Glomerular visceral epithelial cell (primary cell): ENCODE results near the gene PLEKHA7.
A peak's percentile ranks its signal among the peaks of the same experiment; 100 is the strongest.
"Not testable (repeated sequence)": the region's sequence is repeated elsewhere in the genome, so short reads cannot be mapped to it uniquely, and the experiment has no call there.

ENCODE experiments used
- DNase-seq: peaks from one replicate; pipeline ENCODE4 v3.0.0-alpha.2; 2016; ENCODE audit errors: extremely low spot score

The PLEKHA7 gene

DNA sequence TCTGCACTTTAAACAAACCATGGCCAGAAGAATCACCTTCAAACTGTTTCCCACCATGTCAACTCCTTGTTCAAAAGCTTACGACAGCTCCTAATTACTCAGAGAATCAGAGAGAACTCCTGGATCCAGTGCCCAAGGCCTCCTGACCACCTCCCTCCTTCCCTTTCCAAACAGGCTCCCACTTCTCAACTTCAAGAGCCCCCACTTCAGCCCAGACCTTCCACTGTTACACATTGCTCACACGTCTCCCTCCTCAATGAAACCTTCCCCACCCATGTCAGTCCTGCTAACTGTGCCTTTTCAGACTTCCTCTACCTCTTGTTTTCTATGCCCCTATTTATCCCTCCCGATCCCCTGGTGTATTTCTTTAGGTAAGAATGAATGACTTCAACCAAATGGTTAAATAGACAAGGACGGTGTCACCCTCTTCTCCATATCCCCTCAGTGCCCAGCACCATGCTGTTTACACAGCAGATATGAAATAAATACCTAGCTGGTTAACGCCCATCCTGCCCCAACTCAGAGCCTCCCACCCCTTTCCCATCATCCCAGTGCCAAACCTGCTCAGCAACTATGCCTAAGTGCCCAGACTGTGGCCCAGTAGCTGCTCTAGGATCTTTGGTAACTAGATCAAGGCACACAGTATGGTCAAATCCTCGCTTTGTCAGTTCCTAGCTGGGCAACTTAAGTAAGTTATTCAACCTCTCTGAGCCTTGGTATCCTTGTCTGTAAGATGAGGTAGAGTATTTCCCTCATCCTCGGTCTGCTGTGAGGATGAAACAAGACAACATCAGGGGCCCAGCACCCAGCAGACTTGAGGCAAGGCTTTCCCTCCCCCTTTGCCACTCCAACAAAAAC is 36.8 kb downstream of the PLEKHA7 start:
- no peak for DNase-seq

DNA sequence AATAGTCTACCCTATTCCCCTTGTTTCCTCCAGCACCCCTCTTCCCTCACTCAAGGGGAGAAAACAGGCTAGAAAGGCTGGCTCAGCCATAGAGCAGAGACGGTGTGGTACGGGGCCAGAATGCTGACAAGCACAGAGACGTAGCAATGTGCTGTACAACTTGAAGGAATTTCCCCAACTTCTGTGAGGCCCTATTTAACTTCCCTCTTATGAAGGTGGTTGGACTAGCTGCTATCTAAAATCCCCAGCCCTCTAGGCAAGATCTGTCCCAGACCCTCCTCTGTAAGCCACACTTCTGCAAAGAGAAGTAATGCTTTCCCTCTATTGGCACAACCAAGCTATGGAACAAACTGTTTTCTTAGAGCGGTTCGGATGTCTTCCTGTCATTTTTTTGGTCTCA is 37.8 kb downstream of the PLEKHA7 start:
- DNase-seq, result no peak

GRCh38 chr11:16975906-16976305 is 38.3 kb downstream of the PLEKHA7 start:
- no peak for DNase-seq

GRCh38 chr11:16973338-16973964 is 40.8 kb downstream of the PLEKHA7 start:
- DNase-seq, result no peak

- no peak for DNase-seq
Observed at GRCh38 chr11:16969010-16969999, 44.9 kb downstream of the PLEKHA7 start.

GRCh38 chr11:16968196-16968595 is 46.0 kb downstream of the PLEKHA7 start:
- no peak for DNase-seq

GRCh38 chr11:16966930-16967671 is 47.1 kb downstream of the PLEKHA7 start:
- peak; percentile 17 for DNase-seq

GRCh38 chr11:16964501-16964900 is 49.7 kb downstream of the PLEKHA7 start:
- DNase-seq, result no peak

DNA sequence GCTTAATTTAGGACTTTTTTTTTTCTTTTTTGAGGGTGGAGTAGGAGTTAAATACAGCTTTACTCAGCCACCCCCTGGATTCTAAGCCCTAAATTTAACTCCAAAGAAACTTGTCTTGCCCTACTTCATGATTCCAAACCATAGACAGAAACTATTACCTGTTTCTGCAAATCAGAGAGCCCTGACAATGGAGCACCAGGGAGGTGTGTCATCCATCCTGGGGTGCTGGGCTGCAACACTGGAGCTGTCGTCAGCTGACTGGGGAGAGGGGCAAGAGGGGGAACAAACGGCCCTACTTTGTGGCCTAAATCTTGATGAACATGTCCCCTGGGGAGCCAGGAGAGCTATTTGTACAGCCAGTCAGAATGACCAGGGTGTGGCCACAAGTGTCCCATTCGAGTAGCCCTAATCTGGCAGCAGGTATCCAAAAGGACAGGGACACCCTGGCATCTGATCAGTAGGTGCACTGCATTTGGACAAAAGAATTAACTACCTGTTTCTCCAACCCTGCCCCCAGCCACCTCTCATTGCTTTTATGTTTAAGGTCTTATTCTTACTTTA is 50.8 kb downstream of the PLEKHA7 start:
- no peak for DNase-seq

- DNase-seq, result not testable (repeated sequence)
Observed at GRCh38 chr11:16962589-16962988, 51.6 kb downstream of the PLEKHA7 start.

DNA sequence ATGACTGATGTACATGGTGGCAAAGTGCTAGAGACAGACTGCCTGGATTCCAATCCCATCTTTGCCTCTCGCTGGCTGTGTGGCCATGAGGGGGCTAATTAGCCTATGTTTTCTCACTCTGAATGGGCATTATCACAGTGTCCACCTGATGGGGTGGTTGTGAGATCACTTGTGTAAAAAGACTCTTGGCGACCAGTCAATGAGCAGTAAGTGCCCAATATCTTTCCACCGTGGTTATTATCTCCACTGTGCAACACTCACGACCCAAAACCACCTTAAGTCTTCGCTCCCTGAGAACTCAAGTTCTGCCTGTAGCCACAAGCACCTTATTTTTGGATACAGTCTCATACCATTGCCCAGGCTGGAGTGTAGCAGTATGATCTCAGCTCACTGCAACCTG is 52.1 kb downstream of the PLEKHA7 start:
- no peak for DNase-seq

- no peak for DNase-seq
Observed at GRCh38 chr11:16960250-16960649, 54.0 kb downstream of the PLEKHA7 start.

DNA sequence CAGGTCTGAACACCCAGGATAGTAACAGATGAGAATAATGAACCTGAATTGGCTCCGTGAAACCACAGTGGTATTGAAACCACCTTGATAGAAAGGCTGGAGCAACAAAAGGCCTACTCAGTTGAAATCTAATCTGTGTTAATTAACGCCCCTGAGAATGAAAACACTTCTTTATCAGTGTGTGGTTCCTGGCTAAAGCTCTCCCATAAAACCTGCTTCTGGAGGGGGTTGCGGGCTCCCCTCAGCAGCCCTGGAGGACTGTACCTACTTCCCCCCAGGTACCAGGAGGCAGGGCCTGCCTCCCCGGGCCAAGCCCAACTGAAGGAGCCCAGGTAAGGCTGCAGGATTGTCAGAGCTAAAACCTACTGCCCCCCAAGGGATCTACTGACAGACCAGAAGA is 54.6 kb downstream of the PLEKHA7 start:
- no peak for DNase-seq

DNA sequence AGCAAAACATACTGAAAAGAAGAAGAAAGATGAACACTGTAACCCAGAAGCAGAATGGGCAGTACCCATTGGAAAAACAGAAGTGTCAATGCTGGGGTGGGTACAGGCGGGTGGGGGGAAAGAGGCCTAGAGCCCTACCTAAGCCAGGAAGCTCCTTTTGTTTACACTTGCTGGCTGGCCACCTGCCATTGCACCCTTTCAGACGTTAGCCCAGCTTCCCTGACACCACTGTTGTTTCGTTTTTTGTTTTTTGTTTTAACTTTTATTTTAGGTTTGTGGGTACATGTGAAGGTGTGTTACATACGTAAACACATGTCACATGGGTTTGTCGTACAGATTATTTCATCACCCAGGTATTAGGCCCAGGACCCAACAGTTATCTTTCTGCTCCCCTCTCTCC is 55.4 kb downstream of the PLEKHA7 start:
- no peak for DNase-seq

DNA sequence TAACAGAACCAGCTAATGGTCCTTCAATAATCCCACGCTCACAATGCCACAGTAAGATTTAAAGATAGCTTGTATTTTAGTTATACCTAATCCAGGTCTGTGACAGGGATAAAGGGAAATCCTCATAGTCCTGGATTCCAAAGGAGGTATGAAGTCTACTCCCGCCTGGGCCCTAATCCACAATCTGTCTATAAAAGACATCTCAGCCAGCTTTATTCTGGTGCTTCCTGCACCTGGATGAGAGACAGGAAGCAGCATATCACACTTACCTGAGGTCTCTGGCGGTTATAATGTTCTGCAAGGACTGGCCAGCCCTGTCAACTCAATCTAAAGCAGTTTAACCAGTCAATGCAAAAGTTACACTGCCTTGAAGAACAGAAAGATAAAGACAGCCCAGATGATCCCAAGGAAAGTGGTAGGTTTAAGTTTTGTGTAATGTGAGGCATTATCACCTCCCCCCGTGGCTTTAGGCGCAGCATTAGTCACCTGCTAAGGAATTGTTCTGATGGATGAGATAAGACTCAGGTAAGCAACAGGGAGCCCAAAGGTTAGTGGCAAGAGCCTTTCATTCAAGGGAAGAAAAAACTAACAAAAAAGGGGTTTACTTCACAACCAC is 57.6 kb downstream of the PLEKHA7 start:
- DNase-seq, result no peak

DNA sequence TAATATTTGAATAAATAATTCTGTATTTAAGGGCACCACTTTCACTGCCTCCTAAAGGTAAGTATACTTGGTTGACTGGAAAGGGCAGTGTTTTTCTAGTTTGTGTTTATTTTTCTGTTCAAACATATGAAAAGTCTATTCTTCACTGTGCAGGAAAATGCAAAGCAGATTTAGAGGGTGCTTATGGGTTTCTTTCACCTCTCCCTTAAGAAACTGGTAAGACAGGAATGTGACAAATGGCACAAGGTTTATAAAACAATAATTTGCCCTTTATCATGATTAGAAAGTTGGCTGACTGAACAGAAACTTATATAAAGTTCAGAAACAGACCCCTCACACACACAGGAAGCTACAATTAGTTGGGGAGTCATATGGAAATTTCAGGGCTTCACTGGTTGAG is 60.6 kb downstream of the PLEKHA7 start:
- DNase-seq, result no peak

DNA sequence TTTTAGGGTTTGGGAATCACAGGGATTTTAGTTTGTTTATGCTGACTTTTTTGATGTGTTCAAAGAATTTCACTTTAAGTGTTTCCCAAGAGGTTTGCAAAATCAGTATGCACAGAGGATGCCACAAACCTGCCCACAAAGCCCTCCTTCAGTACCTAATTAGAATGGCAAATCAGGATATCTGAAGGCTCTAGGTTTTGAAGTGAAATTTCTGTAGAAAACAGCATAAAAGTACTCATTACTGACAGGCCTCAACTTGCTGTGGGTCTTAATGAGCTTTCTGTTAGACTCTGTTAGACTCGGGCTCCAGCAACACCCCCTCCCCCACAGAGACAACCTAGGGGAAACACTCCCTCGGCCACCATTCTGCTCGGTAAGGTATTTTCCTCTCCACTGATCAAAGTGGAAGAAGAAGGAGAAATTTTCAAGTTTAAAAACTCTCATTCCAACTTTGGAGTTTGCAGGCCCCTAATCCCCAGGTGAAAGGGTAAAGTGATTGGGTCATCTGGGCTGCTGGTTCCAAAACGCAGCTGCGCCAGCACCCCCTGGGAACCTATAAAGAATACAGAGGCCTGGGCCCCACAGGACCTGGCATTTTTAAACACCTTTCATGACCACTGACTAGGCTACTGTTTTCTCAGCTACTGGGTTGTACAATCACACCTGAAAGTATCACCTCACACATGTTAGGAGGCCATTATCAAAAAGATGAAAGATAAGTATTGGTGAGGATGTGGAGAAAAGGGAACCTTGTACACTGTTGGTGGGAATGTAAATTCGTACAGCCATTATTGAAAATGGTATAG is 67.5 kb downstream of the PLEKHA7 start:
- no peak for DNase-seq

DNA sequence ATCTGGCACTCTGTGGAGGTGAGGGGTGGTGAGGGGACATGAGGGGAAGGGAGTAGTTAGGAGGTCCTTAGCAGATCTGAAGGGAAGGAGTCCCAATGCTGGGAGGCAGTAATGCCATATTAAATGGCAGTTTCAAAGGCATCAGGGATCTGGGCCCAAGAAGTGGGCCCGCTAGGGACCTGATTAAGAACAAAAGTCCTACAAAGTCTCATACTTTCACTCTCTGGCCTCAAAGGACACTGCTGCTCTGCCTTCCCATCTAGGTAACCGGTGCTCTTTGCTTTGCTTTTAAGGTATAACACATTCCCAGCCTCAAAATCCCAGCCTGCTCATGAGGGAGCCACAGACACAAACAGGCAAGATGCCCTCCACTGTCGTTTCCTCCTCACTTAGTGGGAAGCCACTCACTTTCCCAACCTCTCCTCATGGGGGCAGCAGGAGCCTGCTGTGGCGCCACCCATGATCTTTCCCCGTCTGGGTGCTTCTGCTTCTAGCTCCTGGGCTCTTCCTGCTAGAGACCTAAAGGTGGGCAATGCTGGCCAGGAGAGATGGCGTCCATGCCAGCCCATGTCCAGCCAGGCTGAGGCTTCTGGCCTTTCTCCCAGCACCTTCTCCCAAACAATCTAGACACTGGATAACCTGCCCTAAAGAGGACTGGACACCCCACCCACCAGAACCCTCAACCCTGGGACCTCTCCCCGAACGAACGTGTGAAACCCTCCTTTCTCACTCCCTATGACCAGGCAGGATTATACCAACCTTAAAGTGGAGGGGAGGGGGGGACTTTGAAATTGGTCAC is 68.3 kb downstream of the PLEKHA7 start:
- DNase-seq, result peak; percentile 75

- no peak for DNase-seq
Observed at GRCh38 chr11:16942911-16943310, 71.3 kb downstream of the PLEKHA7 start.
